Type B pancreatic cell (in vitro differentiated cells): ENCODE data around the gene WDR91. TPM values are rescaled to one million over a fixed set of nuclear protein-coding genes. Genes with fewer than 3 reads are reported as not detected.

Source experiments
- DNase-seq: peaks from one replicate; pipeline ENCODE4 v3.0.0; 2021; ENCODE audit warnings: mixed read lengths; ENCODE audit not compliant: unreplicated experiment; ENCODE audit errors: extremely low spot score
- H3K27ac Mint-ChIP-seq: 2 replicates; pipeline ENCODE4 v1.8.0; 2021; ENCODE audit warnings: mild to moderate bottlenecking, mixed read lengths
- H3K27me3 Mint-ChIP-seq: 2 replicates; pipeline ENCODE4 v1.8.0; 2021; ENCODE audit warnings: mixed read lengths
- H3K36me3 Mint-ChIP-seq: 2 replicates; pipeline ENCODE4 v1.8.0; 2021; ENCODE audit warnings: mixed read lengths
- H3K4me1 Mint-ChIP-seq: one replicate; pipeline ENCODE4 v1.8.0; 2021; ENCODE audit warnings: mixed read lengths; ENCODE audit not compliant: unreplicated experiment
- H3K4me3 Mint-ChIP-seq: 2 replicates; pipeline ENCODE4 v1.8.0; 2021; ENCODE audit warnings: mild to moderate bottlenecking, mixed read lengths
- H3K9me3 Mint-ChIP-seq: 2 replicates; pipeline ENCODE4 v1.8.0; 2021; ENCODE audit warnings: mixed read lengths
- CTCF ChIP-seq: fragments of 200-600 bp; sonication (generic); conservative IDR thresholded peaks from 2 replicates; pipeline ENCODE4 v1.5.0; 2021; ENCODE audit warnings: antibody characterized with exemption, mild to moderate bottlenecking
- total RNA-seq: library from RNA; stranded (reverse); gene quantifications from 2 replicates; pipeline ENCODE4 v1.2.1, GENCODE V29; 2021; ENCODE audit warnings: low replicate concordance

Gene WDR91
- total RNA-seq, 1 donor from 2014 or later: 25.8 TPM

GRCh38 chr7:135207406-135208101, 3.8 kb downstream of the WDR91 start:
- Mint-ChIP-seq H3K4me3 (peak overlapping the region; percentile 37), H3K4me1 (peaks cover 25% of the 10 kb centered on the region), H3K36me3 (peaks cover 7% of the 10 kb centered on the region), H3K27me3 (no peaks in the 10 kb centered on the region), H3K9me3 (no peaks in the 10 kb centered on the region), H3K27ac (peak overlapping the region; percentile 54)
- DNase-seq: no peak
- no peak for TF ChIP-seq CTCF

- Mint-ChIP-seq H3K4me1 (peaks cover 24% of the 10 kb centered on the region), H3K27ac (peak overlapping the region; percentile 54), H3K4me3 (peak overlapping the region; percentile 37), H3K9me3 (no peaks in the 10 kb centered on the region), H3K27me3 (no peaks in the 10 kb centered on the region), H3K36me3 (peaks cover 7% of the 10 kb centered on the region)
- TF ChIP-seq CTCF: no peak
- DNase-seq: no peak
These were observed 4.4 kb downstream of the WDR91 start for GRCh38 chr7:135206941-135207391.

GRCh38 chr7:135205850-135206249, 5.5 kb downstream of the WDR91 start:
- no peak for DNase-seq
- Mint-ChIP-seq H3K4me3 (no peak overlapping the region), H3K27me3 (no peaks in the 10 kb centered on the region), H3K36me3 (peaks cover 14% of the 10 kb centered on the region), H3K27ac (no peak overlapping the region), H3K9me3 (no peaks in the 10 kb centered on the region), H3K4me1 (peaks cover 29% of the 10 kb centered on the region)
- no peak for TF ChIP-seq CTCF

- Mint-ChIP-seq H3K4me3 (no peak overlapping the region), H3K27ac (no peak overlapping the region), H3K9me3 (no peaks in the 10 kb centered on the region), H3K36me3 (peaks cover 16% of the 10 kb centered on the region), H3K4me1 (peaks cover 36% of the 10 kb centered on the region), H3K27me3 (no peaks in the 10 kb centered on the region)
- DNase-seq: no peak
- TF ChIP-seq CTCF: no peak
These were observed 6.5 kb downstream of the WDR91 start for GRCh38 chr7:135204876-135205275.

- no peaks in the 10 kb centered on the region for H3K27me3 Mint-ChIP-seq
- peaks cover 18% of the 10 kb centered on the region for H3K36me3 Mint-ChIP-seq
- no peak overlapping the region for H3K4me3 Mint-ChIP-seq
- no peaks in the 10 kb centered on the region for H3K9me3 Mint-ChIP-seq
- peaks cover 36% of the 10 kb centered on the region for H3K4me1 Mint-ChIP-seq
- TF ChIP-seq CTCF: no peak
- DNase-seq: no peak
- no peak overlapping the region for H3K27ac Mint-ChIP-seq
These were observed 7.0 kb downstream of the WDR91 start for GRCh38 chr7:135204341-135204749.
